H1 (cell line): Measurements from ENCODE around the gene CLIP3. TPM values are rescaled to one million over a fixed set of nuclear protein-coding genes. Genes with fewer than 3 reads are reported as not detected.

Experiments used
- CTCF ChIA-PET: fragments of 300-600 bp; sonication (Branson Sonifier 250); formaldehyde crosslinking; loops from one replicate; lab custom pipeline; 2021; ENCODE audit not compliant: partially characterized antibody; lab: Charles Lee
- POLR2A ChIA-PET: fragments of 300-600 bp; sonication (Branson Sonifier 250); formaldehyde crosslinking; loops from one replicate; lab custom pipeline; 2021; ENCODE audit warnings: inconsistent platforms; ENCODE audit not compliant: partially characterized antibody; lab: Charles Lee
- DNase-seq, 2 experiments: peaks; one replicate each; pipeline versions ENCODE4 v3.0.0 to v3.0.0-alpha.2; 2010 to 2022; ENCODE audit warnings: low spot score in 2 of 2, low read depth in 1 of 2, mixed read lengths in 1 of 2
- FAIRE-seq: peaks from 2 replicates; lab custom pipeline; 2011; peaks lifted over from hg19 to GRCh38; lab: Jason Lieb, UNC
- H2AFZ ChIP-seq: 2 replicates; pipeline ENCODE4 v1.8.1; 2012; ENCODE audit warnings: low read length, inconsistent platforms
- H2AK5ac ChIP-seq: 2 replicates; pipeline ENCODE4 v1.6.1; 2013; ENCODE audit warnings: low read depth, low read length
- H2BK120ac ChIP-seq: replicated peaks from 2 replicates; pipeline ENCODE3; 2013; ENCODE audit warnings: low read depth, low read length, inconsistent platforms
- H2BK12ac ChIP-seq: 2 replicates; pipeline ENCODE4 v1.6.1; 2013; ENCODE audit warnings: low read depth, low read length
- H2BK15ac ChIP-seq: 2 replicates; pipeline ENCODE4 v1.6.1; 2013; ENCODE audit warnings: low read length
- H2BK20ac ChIP-seq: 2 replicates; pipeline ENCODE4 v1.6.1; 2013; ENCODE audit warnings: low read length
- H2BK5ac ChIP-seq: 2 replicates; pipeline ENCODE4 v1.6.1; 2013; ENCODE audit warnings: low read depth, low read length
- H3K14ac ChIP-seq: 2 replicates; pipeline ENCODE4 v1.6.1; 2013; ENCODE audit warnings: inconsistent platforms; ENCODE audit not compliant: insufficient read length
- H3K18ac ChIP-seq: 2 replicates; pipeline ENCODE4 v1.6.1; 2013; ENCODE audit warnings: low read length; ENCODE audit errors: extremely low read depth
- H3K23ac ChIP-seq: 2 replicates; pipeline ENCODE4 v1.6.1; 2013; ENCODE audit warnings: inconsistent platforms; ENCODE audit not compliant: insufficient read length
- H3K23me2 ChIP-seq: 2 replicates; pipeline ENCODE4 v1.6.1; 2013; ENCODE audit warnings: low read depth, low read length
- H3K27ac ChIP-seq: 2 replicates; pipeline ENCODE4 v1.6.1; 2011; ENCODE audit warnings: low read depth, low read length, inconsistent platforms
- H3K27me3 ChIP-seq, 4 experiments: replicated peaks in 1 of 4; 1 replicate in 1 of 4; 2 replicates in 3 of 4; pipeline versions ENCODE4 v1.6.1 to v1.8.1; 2011 to 2013; ENCODE audit warnings: low read length in 3 of 4, mild to moderate bottlenecking in 3 of 4, inconsistent platforms in 2 of 4, mixed read lengths in 2 of 4, moderate library complexity in 1 of 4; ENCODE audit not compliant: control insufficient read depth in 3 of 4, insufficient read depth in 3 of 4; ENCODE audit errors: extremely low read depth in 1 of 4
- H3K36me3 ChIP-seq, 4 experiments: 2 replicates each; pipeline versions ENCODE4 v1.6.1 to v1.8.1; 2011 to 2013; ENCODE audit warnings: mild to moderate bottlenecking in 4 of 4, low read length in 3 of 4, moderate library complexity in 2 of 4, control low read depth in 1 of 4, inconsistent platforms in 1 of 4; ENCODE audit not compliant: insufficient read depth in 4 of 4, control insufficient read depth in 2 of 4
- H3K4ac ChIP-seq: replicated peaks from 2 replicates; pipeline ENCODE3; 2013; ENCODE audit warnings: low read length, low read depth, mixed read lengths, inconsistent platforms; ENCODE audit not compliant: insufficient read length
- H3K4me1 ChIP-seq, 4 experiments: replicated peaks in 1 of 4; 1 replicate in 1 of 4; 2 replicates in 3 of 4; pipeline versions ENCODE4 v1.6.1 to v1.8.1; 2011 to 2013; ENCODE audit warnings: low read length in 3 of 4, inconsistent platforms in 2 of 4, mixed read lengths in 1 of 4; ENCODE audit not compliant: insufficient read depth in 4 of 4, control insufficient read depth in 3 of 4
- H3K4me2 ChIP-seq, 2 experiments: 2 replicates each; pipeline versions ENCODE4 v1.6.1 to v1.8.1; 2011 to 2013; ENCODE audit warnings: low read depth in 2 of 2, low read length in 2 of 2, control low read depth in 1 of 2, inconsistent platforms in 1 of 2, mild to moderate bottlenecking in 1 of 2; ENCODE audit not compliant: insufficient read depth in 1 of 2
- H3K4me3 ChIP-seq, 4 experiments: fragments of 200-600, 300-600 bp in 1 of 4; sonication (generic), shearing (Covaris generic), sonication (Bioruptor Twin) in 1 of 4; 2 replicates each; pipeline versions ENCODE4 v1.5.1 to v1.8.1; 2011 to 2016; ENCODE audit warnings: low read length in 4 of 4, low read depth in 3 of 4, control low read depth in 2 of 4, inconsistent platforms in 2 of 4, mild to moderate bottlenecking in 2 of 4, mixed read lengths in 1 of 4, moderate library complexity in 1 of 4; ENCODE audit not compliant: insufficient read depth in 2 of 4; ENCODE audit errors: extremely low read depth in 1 of 4
- H3K56ac ChIP-seq: replicated peaks from 2 replicates; pipeline ENCODE3; 2013; ENCODE audit warnings: low read depth, mild to moderate bottlenecking, mixed read lengths, low read length, inconsistent platforms; ENCODE audit not compliant: insufficient read length
- H3K79me1 ChIP-seq: 2 replicates; pipeline ENCODE4 v1.6.1; 2013; ENCODE audit warnings: low read depth, low read length, control low read depth
- H3K79me2 ChIP-seq, 2 experiments: 2 replicates each; pipeline versions ENCODE4 v1.6.1 to v1.8.1; 2012 to 2013; ENCODE audit warnings: low read length in 2 of 2, mild to moderate bottlenecking in 2 of 2, inconsistent platforms in 1 of 2; ENCODE audit not compliant: insufficient read depth in 2 of 2, control insufficient read depth in 1 of 2
- H3K9ac ChIP-seq, 4 experiments: replicated peaks in 1 of 4; 1 replicate in 1 of 4; 2 replicates in 3 of 4; pipeline versions ENCODE4 v1.6.1 to v1.8.1; 2011 to 2013; ENCODE audit warnings: low read depth in 3 of 4, low read length in 3 of 4, control low read depth in 2 of 4, mild to moderate bottlenecking in 2 of 4, moderate library complexity in 2 of 4, inconsistent platforms in 1 of 4; ENCODE audit errors: extremely low read depth in 1 of 4
- H3K9me3 ChIP-seq, 2 experiments: 2 replicates each; pipeline versions ENCODE4 v1.6.1 to v1.8.1; 2012 to 2013; ENCODE audit warnings: mild to moderate bottlenecking in 2 of 2, moderate library complexity in 2 of 2, control low read depth in 1 of 2, inconsistent platforms in 1 of 2, low read depth in 1 of 2, low read length in 1 of 2, mixed read lengths in 1 of 2; ENCODE audit not compliant: insufficient read depth in 2 of 2
- H4K20me1 ChIP-seq, 2 experiments: replicated peaks in 1 of 2; 2 replicates each; pipeline versions ENCODE3 to v1.8.1; 2011 to 2013; ENCODE audit warnings: inconsistent platforms in 2 of 2, low read length in 2 of 2, mild to moderate bottlenecking in 1 of 2; ENCODE audit not compliant: insufficient read depth in 2 of 2, control insufficient read depth in 1 of 2
- H4K5ac ChIP-seq: 2 replicates; pipeline ENCODE4 v1.6.1; 2013; ENCODE audit warnings: low read length, low read depth, mixed read lengths, inconsistent platforms; ENCODE audit not compliant: insufficient read length
- H4K8ac ChIP-seq: 2 replicates; pipeline ENCODE4 v1.8.0; 2013; ENCODE audit warnings: mild to moderate bottlenecking, moderate library complexity, low read length, inconsistent platforms; ENCODE audit not compliant: insufficient read depth; ENCODE audit errors: extremely low read depth
- H4K91ac ChIP-seq: replicated peaks from 2 replicates; pipeline ENCODE3; 2013; ENCODE audit warnings: low read length, mixed read lengths, inconsistent platforms; ENCODE audit not compliant: insufficient read length
- ASH2L ChIP-seq: fragments of 200-600, 300-600 bp; sonication (generic); IDR thresholded peaks from one replicate; pipeline ENCODE4 v1.7.1; 2017; ENCODE audit warnings: low read length
- EGR1 ChIP-seq: IDR thresholded peaks from 2 replicates; pipeline ENCODE4 v1.6.1; 2011; ENCODE audit warnings: low read depth, low read length, borderline replicate concordance
- JUN ChIP-seq: IDR thresholded peaks from 2 replicates; pipeline ENCODE4 v1.6.1; 2011; ENCODE audit warnings: low read depth, mild to moderate bottlenecking, improper control_type of control experiment, low read length
- KDM4A ChIP-seq: IDR thresholded peaks from one replicate; pipeline ENCODE4 v1.7.1; 2012; ENCODE audit warnings: low read depth, mild to moderate bottlenecking, moderate library complexity, low read length, inconsistent platforms; ENCODE audit not compliant: severe bottlenecking
- SIRT6 ChIP-seq: IDR thresholded peaks from one replicate; pipeline ENCODE4 v1.7.1; 2012; ENCODE audit warnings: low read length, inconsistent platforms
- SIX5 ChIP-seq: IDR thresholded peaks from 2 replicates; pipeline ENCODE4 v1.6.1; 2011; ENCODE audit warnings: mild to moderate bottlenecking, low read depth, low read length
- TAF1 ChIP-seq: IDR thresholded peaks from 2 replicates; pipeline ENCODE4 v1.6.1; 2011; ENCODE audit warnings: mild to moderate bottlenecking, low read depth, low read length
- TCF12 ChIP-seq: IDR thresholded peaks from 2 replicates; pipeline ENCODE4 v1.6.1; 2011; ENCODE audit warnings: low read depth, mild to moderate bottlenecking, low read length
- WGBS, 2 experiments: shearing (Covaris generic) in 1 of 2; methylation state at CpG; one replicate each; pipeline versions ENCODE4 v1.1.6 to v1.1.7; 2013 to 2015; ENCODE audit warnings: low lambda C conversion rate in 2 of 2, mixed read lengths in 2 of 2, inconsistent platforms in 1 of 2, low coverage in 1 of 2, missing lambda C conversion rate in 1 of 2; ENCODE audit not compliant: insufficient replicate concordance in 2 of 2, insufficient coverage in 1 of 2, insufficient read length in 1 of 2; ENCODE audit errors: extremely low coverage in 1 of 2, missing lambda C conversion rate in 1 of 2; 5-methylcytosine and 5-hydroxymethylcytosine counted together
- polyA plus RNA-seq, 7 experiments: library from polyadenylated mRNA; depleted of rRNA in 3 of 7; stranded (reverse) in 5 of 7; unstranded in 2 of 7; fragments of >200 nt in 5 of 7; fragments of 200-250 nt in 2 of 7; gene quantifications; 1 replicate in 5 of 7; 2 replicates in 1 of 7; 4 replicates in 1 of 7; pipeline versions ENCODE4 v1.2.1 to v1.2.3, GENCODE V29; 2011 to 2013; ENCODE audit warnings: missing spikeins in 2 of 7, mixed read lengths in 2 of 7
- total RNA-seq: library from RNA; stranded (reverse); fragmentation: NEBNext Ultra II Directional; extraction: Animal tissue kit (Norgen Biotek cat#: 25700); gene quantifications from 2 replicates; pipeline ENCODE4 v1.2.1, GENCODE V29; 2021
- TF ChIP-seq, protein P1 (sequence below), 3 experiments: IDR thresholded peaks; 1 replicate in 2 of 3; 2 replicates in 1 of 3; pipeline versions ENCODE4 v1.5.1 to v1.6.1; 2011; ENCODE audit warnings: low read length in 3 of 3, mild to moderate bottlenecking in 3 of 3, inconsistent platforms in 2 of 3, low read depth in 1 of 3, moderate library complexity in 1 of 3; ENCODE audit not compliant: insufficient read depth in 1 of 3; ENCODE audit errors: control extremely low read depth in 1 of 3

The CLIP3 gene
- total and polyA plus RNA-seq, 2 of the 8 experiments (the other 6 are each of a cell fraction or from before 2014, with no cell fraction given): 5.9 to 21.7 TPM

DNA sequence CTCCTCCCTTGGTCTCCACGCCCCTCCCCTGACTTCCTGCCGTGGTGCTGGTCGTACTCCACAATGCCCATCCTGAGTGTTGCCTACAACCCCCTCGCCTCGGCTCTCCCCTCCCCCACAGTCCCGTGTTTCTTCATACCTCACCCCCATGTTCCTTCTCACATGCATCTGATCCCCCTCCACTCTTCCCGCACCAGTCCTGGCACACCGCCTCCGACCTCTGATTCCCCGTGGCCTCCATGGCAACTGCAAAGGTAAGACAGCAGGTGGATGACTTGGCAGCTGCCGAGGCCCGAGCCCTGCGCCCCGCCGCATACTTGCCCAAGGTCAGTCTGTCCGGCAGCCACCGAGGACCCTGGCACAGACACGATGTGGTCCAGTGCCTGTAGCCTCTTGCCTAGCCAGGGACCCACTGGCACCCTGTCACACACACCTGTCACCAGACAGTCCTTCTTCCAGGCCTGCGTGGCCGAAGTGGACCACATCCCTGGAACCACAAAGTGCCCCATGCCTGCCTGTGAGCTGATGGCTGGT lies 53.8 kb downstream of the CLIP3 start:
- H3K23ac ChIP-seq: no peak overlapping the region
- H3K56ac ChIP-seq: no peak overlapping the region
- peak overlapping the region; percentile 38 for H3K4ac ChIP-seq
- H4K8ac ChIP-seq: no peak overlapping the region
- no peak overlapping the region; the same call in 1 of the 2 replicates for H2BK15ac ChIP-seq
- no peak overlapping the region for H2AFZ ChIP-seq
- no peaks in the 10 kb centered on the region for H3K79me1 ChIP-seq
- peaks cover 0 to 7% (median 3%) of the 10 kb centered on the region in 4 experiments; a peak in 3 of 7 replicates for H3K27me3 ChIP-seq
- no peak overlapping the region; the same call in 1 of the 2 replicates for H3K27ac ChIP-seq
- H3K4me2 ChIP-seq: peak overlapping the region in 1 of 2 experiments; percentile 40; a peak in 2 of 4 replicates
- H2BK5ac ChIP-seq: peak overlapping the region; percentile 60; the same call in 1 of the 2 replicates
- H4K20me1 ChIP-seq: peaks cover 0 to 5% of the 10 kb centered on the region in 2 experiments
- H2BK12ac ChIP-seq: peak overlapping the region; percentile 84; the same call in 1 of the 2 replicates
- H2AK5ac ChIP-seq: no peak overlapping the region
- no peak for FAIRE-seq
- H3K18ac ChIP-seq: no peak overlapping the region
- no peaks in the 10 kb centered on the region for H3K79me2 ChIP-seq
- H3K9me3 ChIP-seq: no peaks in the 10 kb centered on the region
- no peak overlapping the region for H2BK120ac ChIP-seq
- no peak overlapping the region for H3K9ac ChIP-seq
- DNase-seq: no peak
- no peak overlapping the region for H4K5ac ChIP-seq
- H4K91ac ChIP-seq: no peak overlapping the region
- H2BK20ac ChIP-seq: no peak overlapping the region
- no peaks in the 10 kb centered on the region for H3K36me3 ChIP-seq
- peaks cover 0 to 6% (median 1%) of the 10 kb centered on the region in 4 experiments; a peak in 6 of 7 replicates for H3K4me1 ChIP-seq
- no peaks in the 10 kb centered on the region; the same call in 1 of the 2 replicates for H3K23me2 ChIP-seq
- no peak overlapping the region for H3K14ac ChIP-seq
- 79% methylated on average over 20 of the region's 20 CpGs; no CpG with 5 or more reads in 1 of the 2 experiments for WGBS, 2 experiments
- H3K4me3 ChIP-seq: no peak overlapping the region
- CTCF ChIA-PET: interaction anchor here (0.6 to 5.4 kb wide), 9 partner anchors 8 to 102 kb away, joined by 3 to 47 read pairs (median 4); partner anchors contain the start of gene SDHAF1
- POLR2A ChIA-PET: interaction anchor here (1.1 to 1.5 kb wide), 2 partner anchors 10 to 14 kb away, joined by 3 to 5 read pairs; no protein-coding TSS in a partner anchor
- TF ChIP-seq EGR1 (no peak), SIRT6 (no peak), JUN (no peak), KDM4A (no peak), TAF1 (no peak), SIX5 (no peak), ASH2L (no peak), TCF12 (no peak)
- TF ChIP-seq, protein P1, sequence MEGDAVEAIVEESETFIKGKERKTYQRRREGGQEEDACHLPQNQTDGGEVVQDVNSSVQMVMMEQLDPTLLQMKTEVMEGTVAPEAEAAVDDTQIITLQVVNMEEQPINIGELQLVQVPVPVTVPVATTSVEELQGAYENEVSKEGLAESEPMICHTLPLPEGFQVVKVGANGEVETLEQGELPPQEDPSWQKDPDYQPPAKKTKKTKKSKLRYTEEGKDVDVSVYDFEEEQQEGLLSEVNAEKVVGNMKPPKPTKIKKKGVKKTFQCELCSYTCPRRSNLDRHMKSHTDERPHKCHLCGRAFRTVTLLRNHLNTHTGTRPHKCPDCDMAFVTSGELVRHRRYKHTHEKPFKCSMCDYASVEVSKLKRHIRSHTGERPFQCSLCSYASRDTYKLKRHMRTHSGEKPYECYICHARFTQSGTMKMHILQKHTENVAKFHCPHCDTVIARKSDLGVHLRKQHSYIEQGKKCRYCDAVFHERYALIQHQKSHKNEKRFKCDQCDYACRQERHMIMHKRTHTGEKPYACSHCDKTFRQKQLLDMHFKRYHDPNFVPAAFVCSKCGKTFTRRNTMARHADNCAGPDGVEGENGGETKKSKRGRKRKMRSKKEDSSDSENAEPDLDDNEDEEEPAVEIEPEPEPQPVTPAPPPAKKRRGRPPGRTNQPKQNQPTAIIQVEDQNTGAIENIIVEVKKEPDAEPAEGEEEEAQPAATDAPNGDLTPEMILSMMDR (IDR thresholded peaks at IDR 0.05; ENCODE audit: control extremely low read depth in 1 of 3, insufficient read depth in 1 of 3, low read depth in 1 of 3, low read length in 3 of 3): no peak
